ENCODE results near the gene ALLC.

ALLC gene

GRCh38 chr2:3680548-3681345, 22.7 kb downstream of the ALLC start:
- no peak for DNase-seq

- DNase-seq, result no peak
Observed at GRCh38 chr2:3681625-3682024, 23.6 kb downstream of the ALLC start.

- DNase-seq, result no peak
Observed at GRCh38 chr2:3682811-3683210, 24.8 kb downstream of the ALLC start.

- DNase-seq, result no peak
Observed at GRCh38 chr2:3683748-3684454, 25.9 kb downstream of the ALLC start.

GRCh38 chr2:3689998-3690748, 32.2 kb downstream of the ALLC start:
- no peak for DNase-seq

GRCh38 chr2:3692375-3692774, 34.4 kb downstream of the ALLC start:
- DNase-seq, result no peak

- DNase-seq, result no peak
Observed at GRCh38 chr2:3696545-3696944, 38.5 kb downstream of the ALLC start.

- DNase-seq, result no peak
Observed at GRCh38 chr2:3701071-3701470, 43.1 kb downstream of the ALLC start.

GRCh38 chr2:3703236-3703756, 45.3 kb downstream of the ALLC start, which contains the start of gene DCDC2C:
Gene DCDC2C, plus strand, starts transcription at chr2:3703575. Its CDS starts 177 bp downstream, at chr2:3703752.
- DNase-seq, result no peak

- no peak for DNase-seq
Observed at GRCh38 chr2:3703757-3704355, 45.9 kb downstream of the ALLC start.

- DNase-seq, result no peak
Observed at GRCh38 chr2:3704692-3705091, 46.7 kb downstream of the ALLC start.

GRCh38 chr2:3705782-3706181, 47.8 kb downstream of the ALLC start:
- no peak for DNase-seq

- DNase-seq, result no peak
Observed at GRCh38 chr2:3706892-3707291, 48.9 kb downstream of the ALLC start.

GRCh38 chr2:3708576-3708975, 50.6 kb downstream of the ALLC start:
- no peak for DNase-seq

GRCh38 chr2:3709225-3709624, 51.2 kb downstream of the ALLC start:
- DNase-seq, result no peak

GRCh38 chr2:3712424-3712823, 54.4 kb downstream of the ALLC start:
- DNase-seq, result no peak

- DNase-seq, result no peak
Observed at GRCh38 chr2:3712831-3713503, 55.0 kb downstream of the ALLC start.

- DNase-seq, result no peak
Observed at GRCh38 chr2:3718679-3719078, 60.7 kb downstream of the ALLC start.

GRCh38 chr2:3725002-3725401, 67.0 kb downstream of the ALLC start:
- DNase-seq, result no peak

GRCh38 chr2:3725458-3726250, 67.7 kb downstream of the ALLC start:
- DNase-seq, result no peak

- DNase-seq, result no peak
Observed at GRCh38 chr2:3726511-3726910, 68.5 kb downstream of the ALLC start.

Measured in inflammatory macrophage (primary cell).